Fibroblast of villous mesenchyme (primary cell): Measurements from ENCODE around the gene ARHGEF16. TPM values are rescaled to one million over a fixed set of nuclear protein-coding genes. Genes with fewer than 3 reads are reported as not detected.

Source experiments
- DNase-seq: peaks from one replicate; pipeline ENCODE4 v3.0.0-alpha.2; 2010; ENCODE audit warnings: low read depth
- H3K4me3 ChIP-seq: 2 replicates; pipeline ENCODE4 v1.5.1; 2011; ENCODE audit warnings: low read depth, mild to moderate bottlenecking, low read length
- total RNA-seq: library from RNA; depleted of rRNA; stranded (reverse); fragments of >200 nt; gene quantifications from 2 replicates; pipeline ENCODE4 v1.2.3, GENCODE V29; 2012
- TF ChIP-seq, protein P1 (sequence below): IDR thresholded peaks from 2 replicates; pipeline ENCODE4 v1.5.1; 2012; ENCODE audit warnings: low read depth, mild to moderate bottlenecking, low read length; ENCODE audit not compliant: insufficient read depth

Gene ARHGEF16
- 0.86 and 0.97 TPM in 2 replicates for total RNA-seq

DNA sequence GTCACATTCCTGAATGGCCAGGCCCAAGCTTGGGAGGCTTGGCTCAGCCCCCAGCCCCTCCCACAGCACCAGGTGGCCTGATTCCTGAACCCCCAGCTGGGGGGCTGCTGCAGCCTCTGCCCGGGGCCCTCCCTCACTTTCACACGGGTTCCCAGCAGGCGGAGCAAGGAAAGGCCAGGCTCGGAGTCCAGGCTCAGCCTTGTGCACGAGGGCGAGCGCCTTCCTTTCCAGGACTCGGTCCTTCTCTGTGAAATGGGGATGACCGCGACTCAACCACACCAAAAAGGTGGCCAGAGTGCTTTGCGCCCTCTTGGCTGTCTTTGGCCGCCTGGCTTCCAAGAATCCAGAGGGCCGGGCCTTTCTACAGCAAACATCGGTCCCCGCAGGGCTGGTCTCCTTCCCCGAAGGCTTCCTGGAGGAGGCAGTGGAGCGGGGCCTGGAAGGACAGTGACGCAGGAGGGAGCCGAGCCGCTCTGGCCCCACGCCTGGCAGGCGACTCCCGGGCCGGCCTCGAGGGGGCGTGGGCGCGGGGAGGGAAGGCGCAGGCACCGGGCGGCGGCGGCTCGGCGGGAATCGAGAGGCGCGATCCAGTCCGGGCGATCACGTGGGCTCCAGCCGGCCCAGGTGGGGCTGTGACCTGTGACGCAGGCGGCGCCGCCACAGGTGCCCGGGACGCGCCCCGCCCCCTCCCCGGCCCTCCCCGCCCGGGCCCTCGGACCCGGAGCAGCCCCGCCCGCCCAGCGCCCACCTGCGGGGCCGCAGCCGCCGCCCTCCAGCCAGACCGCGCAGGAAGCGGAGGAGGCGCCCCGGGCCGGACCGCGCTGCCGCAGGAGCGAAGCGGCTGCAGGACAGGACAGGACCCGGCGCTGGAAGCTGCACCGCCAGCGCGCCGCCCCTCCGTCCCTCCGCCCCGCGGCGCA is at the start of gene ARHGEF16:
Gene ARHGEF16 (plus strand): TSS at position 775 of the 920 bp plus-strand sequence. CDS start 8,420 bp downstream, outside the sequence.
- H3K4me3 ChIP-seq: peak within 1 kb of the TSS; percentile 34
- TF ChIP-seq, protein P1, sequence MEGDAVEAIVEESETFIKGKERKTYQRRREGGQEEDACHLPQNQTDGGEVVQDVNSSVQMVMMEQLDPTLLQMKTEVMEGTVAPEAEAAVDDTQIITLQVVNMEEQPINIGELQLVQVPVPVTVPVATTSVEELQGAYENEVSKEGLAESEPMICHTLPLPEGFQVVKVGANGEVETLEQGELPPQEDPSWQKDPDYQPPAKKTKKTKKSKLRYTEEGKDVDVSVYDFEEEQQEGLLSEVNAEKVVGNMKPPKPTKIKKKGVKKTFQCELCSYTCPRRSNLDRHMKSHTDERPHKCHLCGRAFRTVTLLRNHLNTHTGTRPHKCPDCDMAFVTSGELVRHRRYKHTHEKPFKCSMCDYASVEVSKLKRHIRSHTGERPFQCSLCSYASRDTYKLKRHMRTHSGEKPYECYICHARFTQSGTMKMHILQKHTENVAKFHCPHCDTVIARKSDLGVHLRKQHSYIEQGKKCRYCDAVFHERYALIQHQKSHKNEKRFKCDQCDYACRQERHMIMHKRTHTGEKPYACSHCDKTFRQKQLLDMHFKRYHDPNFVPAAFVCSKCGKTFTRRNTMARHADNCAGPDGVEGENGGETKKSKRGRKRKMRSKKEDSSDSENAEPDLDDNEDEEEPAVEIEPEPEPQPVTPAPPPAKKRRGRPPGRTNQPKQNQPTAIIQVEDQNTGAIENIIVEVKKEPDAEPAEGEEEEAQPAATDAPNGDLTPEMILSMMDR: peak; percentile 40
- DNase-seq: peak; percentile 17

DNA sequence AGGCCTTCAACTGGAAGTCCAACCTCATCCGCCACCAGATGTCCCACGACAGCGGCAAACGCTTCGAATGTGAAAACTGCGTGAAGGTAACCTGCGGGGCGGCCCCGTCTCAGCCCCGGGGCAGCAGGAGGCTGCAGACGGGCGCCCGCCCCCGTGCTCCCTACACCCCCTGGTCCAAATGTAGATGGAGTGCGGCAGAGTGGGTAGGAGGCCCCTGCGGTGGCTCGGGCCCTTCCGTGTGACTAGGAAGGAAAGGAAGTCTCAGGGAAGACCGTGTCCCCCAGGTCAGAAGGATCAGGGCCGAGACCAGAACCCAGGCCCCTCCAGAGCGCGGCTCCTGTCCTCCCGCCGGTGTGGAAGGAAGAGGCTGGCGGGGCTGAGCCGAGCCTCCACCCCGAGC is 49.7 kb upstream of the ARHGEF16 start:
- TF ChIP-seq, protein P1: no peak
- no peak for DNase-seq
- no peak overlapping the region for H3K4me3 ChIP-seq

DNA sequence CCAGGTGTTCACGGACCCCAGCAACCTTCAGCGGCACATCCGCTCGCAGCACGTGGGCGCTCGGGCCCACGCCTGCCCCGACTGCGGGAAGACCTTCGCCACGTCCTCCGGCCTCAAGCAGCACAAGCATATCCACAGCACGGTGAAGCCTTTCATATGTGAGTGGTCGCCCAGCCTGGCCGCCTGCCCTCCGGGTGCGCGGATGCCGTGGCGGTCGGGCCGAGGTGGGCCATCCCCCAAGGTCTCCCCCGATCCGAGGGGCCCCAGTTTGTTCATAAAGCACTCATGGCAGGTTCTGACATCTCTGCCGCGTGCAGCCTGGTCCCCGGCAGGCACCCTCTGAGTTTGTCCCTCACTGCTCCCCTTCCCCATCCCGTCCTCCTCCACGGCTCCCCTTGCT is 49.0 kb upstream of the ARHGEF16 start:
- TF ChIP-seq, protein P1: no peak
- no peak overlapping the region for H3K4me3 ChIP-seq
- DNase-seq: no peak

DNA sequence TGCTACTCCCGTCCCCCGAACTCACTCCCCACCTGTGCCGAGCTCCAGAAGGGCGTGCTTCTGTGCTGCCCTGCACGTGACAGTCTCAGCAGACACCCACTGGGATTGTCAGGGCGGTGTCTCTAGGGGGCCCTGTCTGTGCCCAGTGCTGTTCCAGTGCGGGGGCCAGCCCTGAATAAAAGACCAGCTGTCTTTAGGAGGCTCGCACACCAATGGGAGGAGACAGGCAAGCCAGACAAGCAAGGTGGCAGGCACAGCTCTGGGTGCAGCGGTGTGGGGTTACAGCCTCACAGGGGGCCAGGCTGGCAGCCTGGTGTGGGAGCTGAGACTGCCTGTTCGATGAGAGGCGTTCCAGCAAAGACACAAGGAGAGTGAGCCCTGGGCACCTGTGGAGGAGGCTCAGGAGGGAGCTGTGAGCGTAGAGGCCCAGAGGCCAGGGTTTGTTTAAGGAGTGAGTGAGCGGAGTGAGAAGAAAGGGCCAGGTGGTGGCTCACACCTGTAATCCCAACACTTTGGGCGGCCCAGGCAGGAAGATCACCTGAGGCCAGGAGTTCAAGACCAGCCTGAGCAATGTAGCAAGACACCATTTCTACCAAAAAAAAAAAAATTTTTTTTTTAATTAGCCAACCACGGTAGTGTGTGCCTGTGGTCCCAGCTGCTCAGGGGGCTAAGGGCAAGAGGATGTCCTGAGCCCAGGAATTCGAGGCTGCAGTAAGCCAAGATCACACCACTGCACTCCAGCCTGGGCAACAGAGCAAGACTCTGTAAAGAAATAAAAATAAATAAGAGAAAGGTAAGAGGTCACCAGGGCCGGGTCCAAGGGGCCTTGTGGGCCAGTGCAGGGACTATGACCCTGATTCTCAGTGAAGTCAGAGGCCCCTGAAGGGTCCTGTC is 48.2 kb upstream of the ARHGEF16 start:
- no peak for DNase-seq
- TF ChIP-seq, protein P1: no peak
- H3K4me3 ChIP-seq: no peak overlapping the region

DNA sequence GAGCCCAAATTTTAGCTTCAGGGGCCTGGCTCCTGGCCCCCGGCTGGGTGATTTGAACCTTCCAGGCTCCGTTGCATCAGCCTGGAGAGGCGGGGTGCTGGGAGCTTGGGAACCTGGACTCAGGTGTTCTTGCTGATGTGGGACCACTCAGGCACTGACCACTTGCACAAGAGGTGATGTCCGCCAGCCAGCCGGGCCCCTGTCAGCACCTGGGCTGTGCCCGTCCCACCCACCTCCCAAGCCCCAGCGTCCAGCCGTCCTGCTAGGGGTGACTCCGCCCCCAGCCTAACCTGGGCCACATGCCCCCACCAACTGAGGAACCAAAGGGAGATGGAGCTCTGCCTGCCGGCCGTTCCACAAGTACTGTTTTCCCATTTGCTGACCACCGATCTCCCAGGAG is 47.4 kb upstream of the ARHGEF16 start:
- no peak for DNase-seq
- H3K4me3 ChIP-seq: no peak overlapping the region
- TF ChIP-seq, protein P1: no peak

DNA sequence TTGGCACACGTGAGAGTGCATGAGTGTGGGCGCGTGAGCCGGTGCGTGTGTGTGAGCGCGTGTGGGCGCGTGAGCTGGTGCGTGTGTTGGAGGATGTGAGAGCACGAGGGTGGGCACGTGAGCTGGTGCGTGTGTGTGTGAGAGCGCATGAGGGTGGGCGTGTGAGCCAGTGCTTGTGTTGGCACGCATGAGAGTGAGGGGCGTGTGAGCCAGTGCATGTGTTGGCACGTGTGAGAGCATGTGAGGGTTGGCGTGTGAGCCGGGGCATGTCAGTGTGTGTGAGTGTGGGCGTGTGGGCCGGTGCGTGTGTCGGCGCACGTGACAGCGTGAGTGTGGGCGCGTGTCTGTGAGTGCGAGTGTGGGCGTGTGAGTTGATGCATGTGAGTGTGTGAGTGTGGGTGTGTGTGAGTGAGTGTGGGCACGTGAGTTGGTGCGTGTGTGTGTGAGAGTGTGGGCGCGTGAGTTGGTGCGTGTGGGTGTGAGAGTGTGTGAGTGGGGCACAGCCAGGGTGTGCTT is 45.7 kb upstream of the ARHGEF16 start:
- DNase-seq: no peak
- TF ChIP-seq, protein P1: no peak
- no peak overlapping the region for H3K4me3 ChIP-seq
